Measurements from ENCODE around the gene REEP2.
A peak's percentile ranks its signal among the peaks of the same experiment; 100 is the strongest.

The REEP2 gene

GRCh38 chr5:138448481-138449398 lies 9.9 kb downstream of the REEP2 start:
- peak; percentile 87 for DNase-seq (ENCODE audit: low read depth, low spot score)

- DNase-seq (ENCODE audit: low read depth, low spot score) = no peak
Observed at GRCh38 chr5:138449501-138450239, 10.8 kb downstream of the REEP2 start.

DNA sequence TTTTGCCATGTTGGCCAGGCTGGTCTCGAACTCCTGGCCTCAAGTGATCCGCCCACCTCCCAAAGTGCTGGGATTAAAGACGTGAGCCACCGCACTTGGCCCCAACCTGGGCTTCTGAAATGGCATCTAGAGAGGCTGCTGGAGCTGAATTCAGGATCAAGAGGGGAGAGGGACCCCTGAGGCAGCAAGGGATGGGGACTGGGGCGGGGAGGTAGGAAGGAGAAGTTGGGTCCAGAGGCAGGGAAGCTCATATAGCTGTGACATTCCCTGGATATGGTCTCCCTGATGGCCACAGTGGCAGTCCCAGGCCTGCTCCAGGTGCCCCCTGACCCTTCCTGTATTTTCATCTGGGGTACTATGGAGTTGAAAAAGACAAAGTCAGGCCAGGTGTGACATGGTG lies 12.1 kb downstream of the REEP2 start:
- no peak for DNase-seq (ENCODE audit: low read depth, low spot score)

- no peak for DNase-seq (ENCODE audit: low read depth, low spot score)
Observed at GRCh38 chr5:138452720-138453119, 13.9 kb downstream of the REEP2 start.

DNA sequence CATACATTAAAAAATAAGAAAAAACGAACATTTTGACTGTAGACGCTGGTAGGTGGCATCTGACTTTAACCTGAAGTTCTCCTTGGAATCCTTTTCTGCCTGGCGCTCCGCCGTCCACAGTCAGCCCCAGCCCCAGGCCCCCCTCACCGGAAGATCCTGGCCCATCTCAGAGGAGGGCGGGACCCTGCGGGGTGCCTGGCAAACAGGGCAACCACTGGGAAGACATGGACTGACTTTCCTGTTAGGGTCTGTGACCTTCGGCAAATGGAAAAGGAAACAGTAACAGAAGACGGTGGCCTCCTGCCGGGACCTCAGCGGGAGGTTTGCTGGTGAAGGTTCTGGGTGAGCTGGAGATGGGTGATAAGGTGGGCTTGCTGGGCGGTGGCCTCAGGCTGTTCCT lies 14.7 kb downstream of the REEP2 start:
- no peak for DNase-seq (ENCODE audit: low read depth, low spot score)

- DNase-seq (ENCODE audit: low read depth, low spot score) = no peak
Observed at GRCh38 chr5:138454121-138454520, 15.3 kb downstream of the REEP2 start.

DNA sequence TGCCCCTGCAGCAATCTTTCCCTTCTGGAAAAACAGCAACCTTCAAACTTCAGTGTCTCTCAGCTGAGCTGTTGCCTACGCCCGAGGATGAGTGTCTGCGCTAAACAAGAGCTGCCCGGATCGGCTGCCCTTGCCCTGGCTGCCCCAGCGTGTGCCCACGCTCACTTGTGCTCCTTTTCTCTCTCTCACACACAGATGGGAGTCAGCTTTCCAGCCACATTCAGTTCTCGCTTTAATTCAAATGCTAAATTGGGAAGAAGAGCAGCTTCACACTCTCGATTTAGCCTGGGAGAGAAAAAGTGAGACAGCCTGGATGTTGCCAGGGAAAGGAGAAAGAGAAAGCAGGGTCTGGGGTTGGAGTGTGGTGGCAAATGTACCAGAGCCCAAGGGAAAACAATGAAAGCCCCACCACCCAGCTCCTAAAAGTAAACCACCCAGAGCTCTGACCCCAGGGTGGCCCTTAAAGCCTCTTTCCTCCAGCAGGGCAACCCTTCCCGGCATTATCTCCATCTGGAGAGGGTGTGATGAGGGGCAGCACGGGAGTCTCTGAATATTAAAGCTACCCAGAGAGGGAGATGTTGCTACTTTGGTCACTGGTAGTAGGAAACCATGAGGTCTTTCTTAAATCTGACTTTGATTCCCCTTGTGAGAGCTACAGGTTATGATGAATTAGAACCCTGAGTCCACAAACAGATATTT lies 16.5 kb downstream of the REEP2 start:
- no peak for DNase-seq (ENCODE audit: low read depth, low spot score)

- no peak for DNase-seq (ENCODE audit: low read depth, low spot score)
Observed at GRCh38 chr5:138457531-138458275, 18.8 kb downstream of the REEP2 start.

DNA sequence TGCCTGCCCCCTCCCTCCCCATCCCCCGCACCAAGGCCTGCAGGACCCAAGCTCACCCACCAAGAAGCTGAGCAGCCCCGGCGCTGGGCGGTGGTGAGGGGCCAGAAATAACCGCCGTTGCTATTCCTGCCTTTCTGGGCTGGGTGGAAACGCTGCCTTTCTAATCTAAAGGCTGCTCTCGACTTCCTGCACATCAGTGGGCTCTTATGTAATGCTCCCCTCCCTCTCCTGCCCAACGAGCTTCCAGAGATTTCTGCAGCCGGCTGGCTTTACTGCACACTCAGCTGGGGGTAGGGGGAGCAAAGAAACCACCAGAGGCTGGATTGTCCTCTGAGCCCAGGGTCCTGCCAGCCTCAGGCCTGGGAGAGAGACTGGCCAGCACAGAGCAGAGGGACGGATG lies 19.5 kb downstream of the REEP2 start:
- no peak for DNase-seq (ENCODE audit: low read depth, low spot score)

DNA sequence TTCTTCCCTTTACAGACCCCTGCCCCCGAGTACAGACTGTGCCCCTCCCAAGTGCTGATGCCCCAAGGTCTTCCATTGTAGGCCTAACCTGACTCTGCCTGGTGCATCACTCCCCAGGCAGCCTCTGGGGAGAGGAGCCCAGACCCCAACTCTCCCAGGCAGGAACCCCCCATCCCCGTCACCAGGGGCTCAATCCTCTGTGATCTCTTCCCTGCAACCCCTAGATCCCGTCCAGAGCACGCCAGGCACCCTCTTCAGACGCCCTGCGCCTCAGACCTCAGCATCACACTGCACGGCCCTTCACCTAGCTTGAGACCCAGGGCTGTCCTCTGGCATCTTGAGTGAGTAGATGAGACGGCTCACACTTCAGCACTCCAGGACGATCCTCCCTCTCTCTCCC lies 20.0 kb downstream of the REEP2 start:
- no peak for DNase-seq (ENCODE audit: low read depth, low spot score)

GRCh38 chr5:138459311-138459933 lies 20.6 kb downstream of the REEP2 start:
- no peak for DNase-seq (ENCODE audit: low read depth, low spot score)

DNA sequence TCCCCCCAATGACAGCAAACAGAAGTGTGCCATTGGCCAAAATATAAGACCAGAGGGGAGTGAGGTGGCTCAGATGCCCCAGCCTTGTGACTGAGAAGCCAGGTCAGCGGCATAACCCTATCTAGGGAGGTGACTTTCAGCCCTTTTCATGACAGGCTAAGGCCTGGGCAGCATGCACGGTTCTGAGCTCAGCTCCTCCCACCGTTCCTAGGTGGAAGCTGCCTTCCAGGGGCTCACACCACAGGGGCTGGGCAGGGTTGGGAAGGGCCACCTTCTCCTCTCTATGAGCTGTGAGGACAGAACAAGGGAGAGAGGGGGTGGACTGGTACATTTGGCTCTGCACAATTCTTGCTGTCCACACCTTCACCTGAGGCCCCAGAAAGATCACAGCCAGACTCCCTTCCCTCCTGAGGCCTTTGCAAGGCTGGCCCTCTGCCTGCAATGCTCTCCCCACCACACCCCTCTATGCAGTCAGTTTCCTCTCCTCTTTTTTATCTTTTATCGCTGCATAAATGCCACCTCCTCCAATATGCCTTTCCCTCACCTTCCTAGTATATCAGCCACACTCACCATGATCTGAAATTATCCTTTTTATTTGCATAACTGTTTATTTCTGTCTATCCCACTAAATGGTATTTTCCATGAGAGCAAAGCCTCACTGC lies 21.3 kb downstream of the REEP2 start:
- DNase-seq (ENCODE audit: low read depth, low spot score) = no peak

DNA sequence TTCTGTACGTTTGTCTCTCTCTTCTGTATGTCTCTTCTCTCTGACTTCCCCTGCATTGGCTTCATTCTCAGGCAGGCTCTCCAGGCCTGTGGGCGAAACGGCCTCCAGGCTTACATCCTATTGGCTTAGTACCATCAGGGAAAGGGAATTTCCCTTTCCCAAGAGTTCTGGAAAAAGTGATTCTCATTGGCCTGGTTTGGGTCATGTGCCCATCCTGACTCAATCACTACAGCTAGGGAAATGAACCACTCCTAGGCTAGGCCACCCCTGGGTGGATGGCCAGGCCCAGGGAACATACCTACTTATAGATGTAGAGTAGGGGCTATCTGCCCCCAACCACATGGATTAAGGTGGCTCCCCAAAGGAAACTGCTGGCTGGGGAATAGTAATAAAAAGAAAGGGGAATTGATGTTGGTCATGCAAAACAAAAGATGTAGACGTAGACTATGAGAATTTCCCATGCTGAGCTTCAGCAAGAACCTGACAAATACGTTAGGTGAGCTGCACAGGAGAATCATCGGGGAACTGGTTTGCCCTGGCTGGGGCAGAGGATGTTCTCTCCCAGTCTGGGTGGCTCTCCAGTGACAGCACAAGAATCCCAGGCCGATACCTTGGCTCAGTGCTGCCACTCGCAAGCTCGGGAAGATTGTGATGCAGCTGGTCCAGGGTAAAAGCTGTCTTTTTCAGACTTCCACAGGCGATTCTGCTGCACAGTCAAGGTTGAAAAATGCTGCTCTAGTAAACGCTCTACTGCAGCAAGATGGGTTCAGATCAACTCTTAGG lies 22.7 kb downstream of the REEP2 start:
- DNase-seq (ENCODE audit: low read depth, low spot score) = no peak

DNA sequence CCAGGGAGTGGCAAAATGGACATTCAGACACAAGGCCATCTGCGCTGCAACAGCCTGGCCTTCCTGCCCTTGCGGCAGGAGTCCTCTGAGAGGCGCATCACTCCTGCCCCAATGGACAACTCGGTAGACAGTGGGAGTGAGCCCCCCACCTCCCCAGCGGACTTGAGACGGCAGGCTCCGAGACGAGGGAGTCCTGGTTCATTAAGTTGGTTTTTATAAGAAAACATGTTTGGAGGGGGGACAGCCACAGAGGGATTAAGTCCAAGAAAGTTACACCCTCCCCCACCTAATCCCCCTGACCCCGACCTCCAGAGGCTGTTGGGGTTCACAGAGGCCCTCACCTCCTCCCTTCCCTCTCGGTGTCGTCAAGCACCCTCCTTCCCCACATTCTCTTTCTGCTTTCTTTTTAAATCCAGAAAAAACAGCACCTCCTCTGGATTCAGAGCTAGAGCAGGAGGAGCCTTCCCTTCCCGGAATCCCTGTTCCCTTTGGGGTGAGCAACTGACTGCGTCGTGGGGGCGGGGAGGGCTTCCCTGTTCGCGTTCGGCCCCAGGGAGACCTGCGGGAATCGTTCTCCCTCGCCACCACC lies 24.7 kb downstream of the REEP2 start:
- DNase-seq (ENCODE audit: low read depth, low spot score) = peak; percentile 69

DNA sequence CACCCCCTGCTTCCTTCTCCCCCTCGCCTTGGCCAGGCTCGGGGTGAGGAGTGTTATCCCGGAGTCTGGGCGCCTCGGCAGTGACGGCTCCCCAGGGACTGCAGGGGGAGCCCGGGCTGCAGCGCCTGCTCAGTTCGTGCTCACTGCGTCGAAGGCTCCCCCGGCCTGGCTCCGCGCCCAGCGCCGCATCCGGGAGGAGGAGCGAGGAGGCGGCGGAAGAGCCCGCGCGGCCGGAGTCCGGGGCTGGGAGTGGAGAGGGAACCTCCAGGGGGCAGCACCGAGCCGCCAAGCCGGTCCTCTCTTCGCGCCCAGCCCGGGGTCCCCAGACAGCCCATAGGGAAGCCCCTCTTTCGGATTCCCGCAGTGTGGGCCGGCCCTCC lies 25.1 kb downstream of the REEP2 start:
- DNase-seq (ENCODE audit: low read depth, low spot score) = peak; percentile 89

DNA sequence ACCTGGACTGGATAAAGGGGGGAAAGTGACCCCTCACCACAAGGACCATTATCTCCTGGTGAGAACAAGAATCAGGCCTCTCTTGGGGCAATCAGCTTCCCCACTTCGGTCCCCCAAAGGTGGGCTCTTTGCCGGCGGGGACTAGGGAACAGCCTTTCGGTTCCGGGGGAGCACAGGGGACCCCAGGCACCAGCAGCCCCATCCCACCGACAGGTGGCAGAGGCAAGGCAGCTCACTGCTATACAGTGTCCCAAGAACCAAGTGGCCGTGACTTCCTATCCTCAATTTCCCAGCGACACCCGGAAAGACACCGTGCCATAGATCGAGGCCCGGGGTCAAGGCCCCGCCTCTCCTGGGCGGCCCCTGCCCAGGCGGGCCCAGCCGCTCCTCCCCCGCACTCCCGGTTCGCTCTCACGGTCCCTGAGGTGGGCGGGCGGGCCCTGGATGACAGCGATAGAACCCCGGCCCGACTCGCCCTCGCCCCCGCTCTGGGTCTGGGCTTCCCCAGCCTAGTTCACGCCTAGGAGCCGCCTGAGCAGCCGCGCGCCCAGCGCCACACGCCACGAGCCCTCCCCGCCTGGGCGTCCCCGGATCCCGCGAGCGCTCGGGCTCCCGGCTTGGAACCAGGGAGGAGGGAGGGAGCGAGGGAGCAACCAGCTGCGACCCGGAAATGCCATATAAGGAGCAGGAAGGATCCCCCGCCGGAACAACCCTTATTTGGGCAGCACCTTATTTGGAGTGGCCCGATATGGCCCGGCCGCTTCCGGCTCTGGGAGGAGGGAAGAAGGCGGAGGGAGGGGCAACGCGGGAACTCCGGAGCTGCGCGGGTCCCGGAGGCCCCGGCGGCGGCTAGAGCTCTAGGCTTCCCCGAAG lies 25.8 kb downstream of the REEP2 start:
- peak; percentile 98 for DNase-seq (ENCODE audit: low read depth, low spot score)

- peak; percentile 83 for DNase-seq (ENCODE audit: low read depth, low spot score)
Observed at GRCh38 chr5:138465261-138466124, 26.6 kb downstream of the REEP2 start, which contains the start of gene EGR1. TSS of gene EGR1 (plus strand) at chr5:138465479. CDS start at chr5:138465762, 283 bp downstream.
